SW480 (cell line): ENCODE data around the gene SPATA9.

Experiments used
- DNase-seq: peaks from one replicate; pipeline ENCODE4 v3.0.0-alpha.2; 2016; ENCODE audit warnings: low spot score

SPATA9 gene

DNA sequence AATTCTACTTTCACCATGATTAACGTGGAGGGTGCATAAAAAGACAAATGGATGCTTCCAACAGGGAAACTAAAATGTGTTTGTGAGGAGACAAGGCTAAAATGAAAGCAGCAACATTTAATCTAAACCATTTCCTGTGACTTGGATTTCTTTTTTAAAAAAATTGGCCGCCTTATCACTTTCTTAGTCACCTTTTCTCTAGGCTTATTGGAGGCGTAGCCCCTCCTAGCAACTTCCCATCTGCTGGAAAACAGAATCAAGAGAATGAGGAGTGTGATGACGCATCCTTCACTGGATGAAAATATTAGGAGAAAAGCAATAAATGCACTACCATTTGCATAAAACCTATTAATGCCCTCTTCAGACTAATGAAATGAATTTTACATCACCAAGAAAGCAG lies 63.7 kb downstream of the SPATA9 start:
- no peak for DNase-seq

DNA sequence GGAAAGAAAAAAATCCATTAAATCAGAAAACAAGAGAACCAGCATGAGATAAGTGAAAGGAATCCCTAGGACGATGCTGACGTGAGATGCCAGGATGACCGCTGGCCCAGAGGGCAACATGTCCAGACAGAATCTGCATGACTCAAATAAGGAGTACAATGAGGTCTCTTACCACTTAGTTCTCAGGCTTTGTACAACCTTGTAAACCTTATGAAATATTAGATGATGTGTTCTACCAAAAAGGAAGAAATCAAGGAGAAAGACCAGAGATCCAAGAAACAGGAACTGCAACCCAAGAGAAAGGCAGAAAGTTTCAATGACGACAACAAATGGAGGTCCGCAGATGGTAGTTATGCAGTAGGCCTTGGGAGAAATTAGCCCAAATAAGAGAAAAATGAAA lies 65.7 kb downstream of the SPATA9 start:
- no peak for DNase-seq

GRCh38 chr5:95615164-95615467 lies 67.7 kb downstream of the SPATA9 start:
- no peak for DNase-seq

GRCh38 chr5:95613514-95613913 lies 69.3 kb downstream of the SPATA9 start:
- DNase-seq, result no peak

- no peak for DNase-seq
Measured at GRCh38 chr5:95611396-95611795, 71.4 kb downstream of the SPATA9 start.

GRCh38 chr5:95610546-95610945 lies 72.2 kb downstream of the SPATA9 start:
- no peak for DNase-seq

DNA sequence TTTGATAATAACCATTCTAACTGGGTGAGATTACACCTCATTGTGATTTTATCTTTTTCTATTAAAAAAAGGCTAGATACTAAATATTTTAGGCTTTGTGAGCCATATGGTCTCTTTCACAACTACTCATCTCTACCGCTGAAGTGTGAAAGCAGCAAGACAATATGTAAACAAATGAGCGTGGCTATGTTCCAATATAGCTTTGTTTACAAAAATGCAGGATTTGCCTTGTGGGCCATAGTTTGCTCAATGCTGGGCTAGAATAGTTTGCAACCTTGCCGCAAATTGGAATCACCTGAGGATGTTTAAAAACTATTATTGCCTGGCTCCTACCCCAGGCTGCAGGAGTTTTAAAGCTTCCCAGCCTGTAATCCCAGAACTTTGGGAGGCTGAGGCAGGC lies 73.1 kb downstream of the SPATA9 start:
- DNase-seq, result no peak
